GM19238 (cell line): Measurements from ENCODE around the gene CHAT.

Experiments used
- DNase-seq: peaks from one replicate; pipeline ENCODE4 v3.0.0; 2011; ENCODE audit warnings: low spot score; ENCODE audit not compliant: insufficient read length

The CHAT gene

DNA sequence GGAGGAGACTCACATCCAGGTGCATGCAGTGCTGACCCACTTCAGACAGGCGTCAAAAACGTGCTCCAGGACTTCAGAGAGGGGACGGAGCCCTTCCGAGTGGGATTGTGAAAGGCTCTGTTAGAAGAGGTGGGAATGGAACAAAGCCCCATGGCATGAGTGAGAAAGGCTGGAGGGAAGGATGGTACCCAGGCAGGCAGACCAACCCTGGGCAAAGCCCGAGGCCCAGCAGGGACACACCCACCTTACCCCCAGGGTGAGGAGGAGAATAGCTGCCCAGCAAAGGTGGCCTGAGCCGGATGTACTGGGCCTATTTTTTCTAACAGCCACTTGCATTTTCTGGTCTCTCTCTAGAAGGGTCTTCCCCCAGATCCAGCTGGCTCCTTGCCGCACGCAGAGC, 14.8 kb downstream of the CHAT start:
- DNase-seq = no peak

DNA sequence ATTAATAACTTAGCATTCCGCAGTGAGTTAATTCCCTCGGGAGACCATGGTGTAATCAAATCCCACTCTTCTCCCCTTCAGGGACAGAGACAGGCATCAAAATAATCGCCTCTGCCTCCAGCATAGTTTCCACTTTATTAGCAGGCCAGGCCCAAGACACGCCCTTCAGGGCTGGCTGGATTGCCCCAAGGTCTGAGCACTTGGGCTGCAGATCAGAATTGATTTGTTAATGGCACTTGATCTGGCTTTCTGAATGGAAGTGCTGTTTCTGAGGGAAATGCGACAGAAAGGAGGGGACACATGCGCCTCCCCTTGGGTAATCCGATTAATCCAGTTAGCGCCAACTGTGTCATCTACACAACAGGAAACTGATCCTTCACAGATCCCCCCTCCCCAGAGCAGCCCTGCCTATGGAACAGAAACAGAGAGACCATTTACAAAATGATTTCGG, 15.6 kb downstream of the CHAT start:
- no peak for DNase-seq

DNA sequence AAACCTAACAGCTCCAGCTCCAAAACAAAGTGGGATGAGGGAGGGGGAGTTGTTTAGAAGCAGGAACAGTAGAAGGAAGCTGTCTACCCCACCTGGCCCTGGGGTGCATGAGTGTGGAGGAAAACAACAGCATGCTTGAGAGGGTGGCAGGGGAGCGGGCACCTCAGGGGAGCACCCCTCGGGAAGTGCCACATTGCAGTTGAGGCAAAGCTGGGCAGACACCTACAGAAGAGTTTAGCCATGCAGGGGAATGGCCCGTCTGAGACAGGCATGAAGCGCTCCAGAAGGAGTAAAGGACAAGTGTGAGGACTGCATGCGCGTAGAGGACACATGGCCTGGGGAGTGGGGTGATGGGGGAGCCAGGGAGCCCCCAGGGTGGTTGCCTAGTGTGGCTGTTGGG, 18.1 kb downstream of the CHAT start:
- DNase-seq = no peak

DNA sequence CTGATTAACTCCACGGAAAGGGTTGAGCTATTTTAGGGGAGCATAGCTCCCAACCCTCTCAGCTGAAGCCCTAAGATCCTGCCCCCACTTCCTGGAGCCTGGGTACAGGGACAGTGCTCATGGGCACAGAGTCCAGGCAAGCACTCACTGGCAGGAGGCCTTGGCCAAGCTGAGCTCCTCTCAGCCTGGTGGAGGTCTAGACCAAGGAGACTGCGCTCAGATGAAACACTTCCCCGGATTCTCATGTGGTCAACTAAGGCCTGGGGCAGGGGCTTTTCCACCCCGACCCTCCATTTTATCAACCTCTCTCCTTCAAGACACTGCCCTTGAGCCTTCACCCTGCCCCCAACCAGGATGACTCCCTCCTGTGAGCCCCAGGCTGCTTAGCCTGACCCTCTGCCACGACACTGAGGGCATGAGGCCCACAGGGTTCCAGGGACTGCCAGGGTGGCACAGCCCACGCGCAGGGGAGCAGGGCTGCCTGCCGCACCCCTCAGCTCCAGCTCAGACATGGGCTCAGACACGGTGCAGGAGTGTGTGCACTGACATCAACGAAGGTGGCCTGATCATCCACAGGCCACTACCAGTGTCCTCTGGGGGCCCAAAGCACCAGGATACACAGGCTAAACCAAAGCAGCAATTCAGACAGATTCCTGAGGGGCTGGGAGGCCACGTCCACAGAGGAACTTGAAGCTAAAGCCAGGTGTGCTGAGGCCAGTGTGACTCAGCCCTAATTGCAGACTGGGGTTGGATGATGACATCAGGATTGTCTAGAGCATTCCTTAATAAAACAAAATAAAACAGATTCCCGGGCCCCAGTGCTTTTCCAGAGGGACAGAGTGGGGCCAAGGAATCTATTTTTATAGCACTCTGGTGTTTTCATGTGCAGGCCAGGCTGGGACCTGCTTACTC, 18.8 kb downstream of the CHAT start:
- DNase-seq = no peak

DNA sequence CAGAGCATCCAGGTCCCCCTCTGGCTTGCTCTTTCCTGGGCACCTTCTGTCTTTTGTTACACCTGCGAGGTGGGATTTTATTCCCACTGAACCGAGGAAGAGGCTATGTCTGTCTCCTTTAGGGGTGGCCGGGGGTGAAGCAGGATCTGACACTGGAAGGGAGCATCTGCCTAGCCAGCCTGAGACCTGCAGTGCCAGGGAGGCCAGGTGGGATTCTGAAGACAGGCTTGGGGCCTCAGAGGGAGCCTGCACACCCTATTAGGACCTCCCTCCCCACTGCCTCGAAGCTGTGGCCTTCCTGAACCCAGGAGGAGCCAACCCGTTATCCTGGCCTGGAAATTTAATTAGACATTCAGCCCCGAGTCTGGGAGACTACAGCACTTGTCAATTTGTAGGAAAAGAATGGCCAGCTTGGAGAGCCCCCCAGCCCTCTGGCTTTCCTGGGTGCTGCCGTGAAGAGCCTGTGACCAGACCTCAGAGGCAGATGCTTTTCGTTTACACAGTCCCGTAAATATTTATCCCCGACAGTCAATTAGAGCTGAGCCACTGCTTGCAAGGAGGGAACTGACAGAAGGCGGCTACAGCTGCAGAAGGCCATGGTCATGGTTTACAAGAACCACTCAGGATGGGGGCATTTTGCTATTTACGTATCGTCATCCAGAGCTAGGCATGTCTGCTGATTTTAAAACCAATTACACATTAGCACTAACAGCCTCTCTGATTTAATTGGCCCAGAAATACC, 19.7 kb downstream of the CHAT start:
- no peak for DNase-seq

DNA sequence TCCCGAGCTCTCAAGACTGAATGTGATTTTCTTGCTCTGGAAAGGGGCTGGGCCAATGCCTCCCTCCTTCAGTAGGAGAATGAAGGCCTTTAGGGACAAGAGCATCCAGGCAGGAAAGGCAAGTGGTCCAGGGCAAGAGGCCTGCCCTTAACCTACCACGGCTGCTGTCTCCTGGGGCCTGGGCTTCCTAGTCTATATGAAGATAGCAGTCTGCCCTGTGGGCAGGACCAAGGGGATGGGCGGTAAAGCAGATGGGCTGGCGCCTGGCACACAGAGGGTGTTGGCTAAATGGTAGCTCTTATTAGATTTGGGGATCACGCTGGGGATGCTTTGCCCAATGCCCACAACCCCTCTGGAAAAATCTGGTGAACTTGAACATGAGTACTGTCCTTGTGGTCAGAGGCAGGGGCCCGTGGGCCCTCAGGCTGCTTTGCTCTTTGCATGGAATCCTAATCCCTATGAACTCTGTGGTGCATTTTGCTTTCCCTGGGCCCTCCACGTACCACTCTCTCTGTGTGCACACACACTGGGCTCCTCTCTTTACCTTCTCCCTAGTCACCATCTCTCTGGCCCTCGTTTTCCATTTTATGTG, 20.3 kb downstream of the CHAT start:
- DNase-seq = no peak

DNA sequence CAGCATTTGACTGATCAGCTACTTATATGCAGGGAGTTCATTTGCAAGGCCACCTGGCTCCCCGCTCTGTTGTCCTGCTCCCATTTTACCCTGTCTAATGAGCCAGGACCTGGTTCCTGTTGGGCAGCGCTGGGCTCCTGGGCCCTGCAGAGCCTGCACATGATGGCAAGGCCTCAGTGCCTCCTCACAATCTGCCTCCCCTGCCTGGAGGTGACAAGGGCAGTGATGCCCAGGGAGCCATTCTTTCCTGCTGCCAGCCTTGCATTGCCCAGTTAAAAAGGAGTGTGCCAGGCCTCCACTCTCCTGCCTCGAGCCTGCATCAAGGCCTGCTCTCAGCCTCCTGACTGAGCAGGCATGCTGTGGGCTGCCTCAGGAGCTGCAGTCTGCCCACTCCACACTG, 28.5 kb downstream of the CHAT start:
- no peak for DNase-seq

DNA sequence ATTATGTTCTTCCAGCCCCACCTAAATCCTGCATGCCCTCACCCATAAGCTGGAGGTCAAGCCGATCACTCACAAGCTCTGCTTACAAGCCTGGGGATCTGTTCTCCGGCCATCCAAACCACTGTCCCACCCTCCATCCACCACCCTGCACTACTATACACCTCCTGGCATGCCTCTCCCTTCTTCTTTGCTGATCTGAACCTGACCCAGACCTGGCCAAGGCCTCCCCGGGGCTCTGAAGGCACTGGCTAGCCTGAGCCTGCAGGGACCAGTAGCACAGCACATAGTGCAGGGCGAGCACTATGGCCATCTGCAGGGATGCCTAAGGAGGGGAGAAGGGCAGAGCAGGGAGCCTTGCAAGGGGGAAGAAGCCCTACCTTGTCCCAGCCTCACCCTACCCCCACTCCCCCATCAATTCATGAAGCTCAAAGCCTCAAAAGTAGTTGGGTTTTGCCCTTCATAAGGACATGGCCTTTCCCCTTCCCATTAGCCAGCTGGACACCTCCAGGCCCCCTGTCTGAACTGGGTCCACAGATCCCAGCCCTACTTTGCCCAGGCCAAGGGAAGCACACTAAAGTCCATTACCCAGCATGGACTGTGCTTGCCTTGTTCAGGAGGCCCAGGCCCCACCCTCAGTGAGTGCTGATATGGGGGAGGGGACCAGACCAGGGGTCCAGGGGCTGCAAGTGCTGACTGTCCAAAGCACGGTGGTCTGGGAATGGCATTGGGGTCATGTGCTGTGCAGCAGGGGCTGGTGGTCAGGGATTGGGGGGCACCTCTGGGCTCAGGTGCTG, 29.6 kb downstream of the CHAT start:
- no peak for DNase-seq

DNA sequence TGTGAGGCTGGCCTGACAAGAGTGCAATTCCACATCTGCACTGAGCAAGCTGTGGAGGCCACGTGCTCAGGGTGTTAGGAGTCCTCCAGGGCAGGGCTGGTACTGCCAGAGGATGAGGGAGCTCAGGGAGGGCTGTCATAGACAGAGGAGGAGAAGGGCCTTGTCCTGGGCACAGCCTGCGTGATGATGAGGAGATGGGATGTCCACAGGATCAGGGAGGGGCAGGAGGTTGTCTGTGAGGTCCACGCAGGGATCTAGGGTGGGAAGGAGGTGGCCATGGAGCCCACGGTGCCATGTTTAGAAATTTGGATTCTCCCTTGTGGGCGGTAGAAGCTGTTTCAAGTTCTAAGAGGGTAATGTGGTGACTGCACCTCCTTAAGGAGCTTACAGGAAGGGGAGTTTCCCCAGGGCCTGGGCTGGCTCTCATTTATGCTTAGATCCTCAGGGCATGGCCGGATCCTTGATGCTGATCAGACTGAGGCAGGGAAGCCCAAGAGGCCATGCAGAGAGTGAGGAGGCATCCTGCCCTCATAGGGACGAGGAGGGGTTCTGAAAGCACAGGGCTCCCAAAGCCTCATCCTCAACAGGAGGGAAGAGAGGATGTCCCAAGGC, 30.3 kb downstream of the CHAT start:
- no peak for DNase-seq

DNA sequence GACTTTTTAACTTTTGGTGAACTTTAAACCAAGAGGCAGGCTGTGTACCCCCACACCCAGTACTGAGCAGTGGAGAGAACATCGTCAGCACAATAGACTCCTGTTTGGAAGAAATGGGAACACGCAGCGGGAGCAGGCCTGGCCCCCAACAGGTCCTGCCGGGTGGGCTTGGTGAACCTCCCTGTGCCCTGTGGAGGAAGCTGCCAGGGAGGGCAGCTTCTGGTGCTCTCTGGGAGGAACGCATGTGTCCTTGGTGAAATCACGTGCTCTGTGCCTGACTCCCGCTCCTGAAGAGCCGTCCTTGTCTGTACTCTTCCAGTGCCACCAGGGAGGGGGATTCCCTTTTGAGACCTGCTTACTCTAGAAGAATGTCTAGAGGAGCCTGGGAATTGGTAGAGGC, 31.6 kb downstream of the CHAT start:
- no peak for DNase-seq

DNA sequence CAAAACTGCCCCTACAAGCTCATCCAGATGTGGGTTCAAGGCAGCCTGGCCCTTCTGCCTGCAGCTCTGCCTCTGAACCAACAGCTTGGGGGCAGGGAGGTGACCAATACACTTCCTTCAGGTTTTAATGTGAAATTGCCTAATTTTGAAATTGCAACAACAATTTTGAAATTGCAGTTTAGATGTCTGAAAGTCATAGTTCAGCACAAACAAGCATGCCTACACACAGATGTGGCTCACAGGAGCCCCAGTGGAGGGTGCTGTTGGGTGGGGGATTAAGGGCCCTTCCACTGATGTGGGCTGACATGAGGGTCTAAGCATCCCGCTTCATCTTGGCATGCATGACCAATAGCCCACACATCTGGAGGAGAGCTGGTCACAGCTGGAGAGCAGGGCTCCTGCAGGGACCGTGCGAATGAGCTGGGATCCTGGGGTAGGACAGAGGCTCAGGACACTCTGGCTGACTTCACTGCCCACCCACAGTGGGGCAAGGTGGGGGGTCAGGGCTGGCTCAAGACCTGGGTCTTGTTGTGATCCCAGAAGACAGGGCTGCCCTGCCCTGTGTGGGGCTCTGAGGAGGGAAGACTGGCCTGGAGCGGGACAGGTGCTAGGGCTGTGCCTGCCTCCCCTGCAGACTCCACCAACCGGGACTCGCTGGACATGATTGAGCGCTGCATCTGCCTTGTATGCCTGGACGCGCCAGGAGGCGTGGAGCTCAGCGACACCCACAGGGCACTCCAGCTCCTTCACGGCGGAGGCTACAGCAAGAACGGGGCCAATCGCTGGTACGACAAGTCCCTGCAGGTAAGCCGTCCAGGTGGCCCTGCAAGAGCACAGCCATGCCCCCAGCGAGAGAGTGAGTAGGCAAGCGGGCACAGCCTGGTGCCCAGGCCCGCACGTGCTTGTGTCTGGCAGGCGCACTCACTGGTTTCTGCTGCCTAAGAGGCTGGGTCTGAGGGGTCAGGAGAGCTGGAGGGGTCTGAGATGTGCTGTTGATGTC, 32.3 kb downstream of the CHAT start:
- no peak for DNase-seq

DNA sequence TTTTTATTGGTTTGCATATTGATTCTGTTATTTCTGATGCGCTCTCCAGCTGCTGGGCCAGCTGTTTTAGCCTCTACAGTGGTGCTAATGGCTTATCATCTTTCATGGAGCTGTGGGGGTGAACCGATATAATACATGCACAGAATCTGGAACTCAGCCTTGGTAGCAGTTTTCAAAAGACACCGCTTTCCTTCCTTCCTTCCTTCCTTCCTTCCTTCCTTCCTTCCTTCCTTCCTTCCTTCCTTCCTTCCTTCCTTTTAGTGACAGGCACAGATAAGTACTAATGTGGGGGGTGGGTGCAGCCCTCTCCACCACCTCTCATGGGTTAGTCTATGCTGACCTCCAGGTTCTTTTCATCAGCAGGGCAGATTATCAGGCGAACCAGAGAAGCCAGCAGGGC, 33.7 kb downstream of the CHAT start:
- DNase-seq = no peak

DNA sequence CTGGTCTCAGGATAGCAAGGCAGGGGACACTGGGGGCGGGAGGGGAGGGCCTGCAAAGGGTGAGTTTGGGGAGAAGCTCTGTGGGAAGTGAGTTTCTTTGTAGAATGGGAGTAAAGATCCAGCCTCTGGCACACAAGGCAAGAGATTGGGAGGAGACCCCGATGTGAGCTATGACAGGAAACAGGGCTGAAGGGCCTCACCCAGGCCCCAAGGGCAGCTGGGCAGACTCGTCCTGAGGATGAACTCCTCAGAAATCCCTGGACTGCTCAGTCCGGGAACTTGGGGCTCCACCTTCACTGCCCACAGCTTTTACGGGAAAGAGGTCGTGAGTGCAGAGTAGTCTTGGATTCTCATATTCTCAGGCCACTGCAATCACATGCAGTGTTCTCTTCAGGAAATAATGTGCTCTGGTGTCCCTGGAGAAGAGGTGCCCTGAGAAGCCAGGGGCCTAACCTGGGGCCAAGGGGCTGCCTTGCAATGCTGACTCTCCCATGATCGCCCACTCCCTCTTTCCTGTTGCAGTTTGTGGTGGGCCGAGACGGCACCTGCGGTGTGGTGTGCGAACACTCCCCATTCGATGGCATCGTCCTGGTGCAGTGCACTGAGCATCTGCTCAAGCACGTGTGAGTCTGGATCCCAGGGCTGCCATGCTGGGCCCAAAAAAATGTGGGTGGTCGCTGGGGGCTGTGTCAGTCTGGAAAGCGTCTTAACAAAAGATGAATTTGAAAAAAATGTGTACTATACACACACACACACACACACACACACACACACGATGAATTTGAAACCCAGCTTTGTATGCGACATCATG, 34.4 kb downstream of the CHAT start:
- DNase-seq = no peak

DNA sequence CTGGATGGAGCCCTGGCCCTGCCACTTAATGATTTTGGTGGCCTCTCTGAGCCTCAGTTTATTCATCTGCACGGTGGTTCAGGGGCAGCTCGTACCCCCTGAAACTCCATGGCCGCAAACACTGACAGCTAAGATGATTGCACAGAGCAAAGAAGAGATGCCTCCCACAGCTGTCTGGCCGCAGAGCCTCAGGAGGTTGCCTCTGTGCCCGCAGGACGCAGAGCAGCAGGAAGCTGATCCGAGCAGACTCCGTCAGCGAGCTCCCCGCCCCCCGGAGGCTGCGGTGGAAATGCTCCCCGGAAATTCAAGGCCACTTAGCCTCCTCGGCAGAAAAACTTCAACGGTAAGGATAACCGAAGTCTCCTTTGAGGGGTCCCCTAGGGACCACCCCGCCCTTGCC, 35.5 kb downstream of the CHAT start:
- DNase-seq = peak; percentile 14

DNA sequence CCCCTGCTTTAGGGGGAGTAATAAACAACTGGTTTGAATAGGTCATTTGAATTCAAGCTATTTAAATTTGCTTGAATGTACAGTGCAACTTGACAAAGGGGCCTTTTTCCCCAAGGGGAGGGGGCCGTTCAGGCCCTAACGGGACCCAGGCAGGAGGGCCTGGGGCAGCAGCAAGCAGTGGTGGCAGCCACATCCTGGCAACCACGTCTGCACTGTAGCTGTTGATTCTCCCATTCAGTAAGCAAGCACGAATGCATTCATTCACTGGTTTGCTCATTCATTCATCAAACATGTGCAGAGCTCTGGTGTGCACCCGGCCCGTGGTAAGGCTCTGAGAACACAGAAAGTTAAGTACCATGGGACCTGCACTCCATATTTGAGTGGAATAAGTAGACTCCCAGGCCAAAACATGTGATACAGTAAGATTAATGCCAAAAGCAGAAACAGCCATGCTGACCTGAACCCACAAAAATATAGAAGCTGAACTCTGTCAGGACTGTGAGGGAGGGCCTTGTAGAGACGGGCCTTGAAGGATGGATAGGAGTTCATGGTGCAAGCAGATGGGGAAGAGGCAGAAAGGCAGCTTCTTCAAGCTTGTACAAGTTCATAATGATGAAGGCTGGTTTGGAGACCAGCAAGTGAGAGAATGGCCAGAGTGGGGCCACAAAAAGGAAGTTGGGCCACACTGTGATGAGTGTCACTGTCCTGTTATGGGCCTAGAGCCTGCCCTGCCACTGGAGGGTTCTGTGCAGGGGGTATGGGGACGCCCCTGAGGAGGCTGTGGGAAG, 36.3 kb downstream of the CHAT start:
- no peak for DNase-seq

DNA sequence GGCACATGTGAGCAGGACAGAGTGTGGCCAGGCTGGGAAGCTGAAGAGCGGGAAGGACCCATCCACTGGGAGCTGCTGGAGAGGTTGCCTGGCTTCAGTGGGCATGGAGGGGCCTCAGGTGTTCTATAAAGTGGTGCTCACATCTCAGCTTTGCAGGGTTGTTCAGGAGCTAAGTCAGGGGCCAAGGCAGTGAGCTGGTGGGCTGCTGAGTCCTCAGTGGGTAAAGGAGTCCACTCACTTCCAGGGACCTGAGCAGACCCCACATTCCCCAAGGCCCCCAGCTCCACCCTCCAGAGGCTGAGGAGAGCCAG, 36.8 kb downstream of the CHAT start:
- DNase-seq = no peak

DNA sequence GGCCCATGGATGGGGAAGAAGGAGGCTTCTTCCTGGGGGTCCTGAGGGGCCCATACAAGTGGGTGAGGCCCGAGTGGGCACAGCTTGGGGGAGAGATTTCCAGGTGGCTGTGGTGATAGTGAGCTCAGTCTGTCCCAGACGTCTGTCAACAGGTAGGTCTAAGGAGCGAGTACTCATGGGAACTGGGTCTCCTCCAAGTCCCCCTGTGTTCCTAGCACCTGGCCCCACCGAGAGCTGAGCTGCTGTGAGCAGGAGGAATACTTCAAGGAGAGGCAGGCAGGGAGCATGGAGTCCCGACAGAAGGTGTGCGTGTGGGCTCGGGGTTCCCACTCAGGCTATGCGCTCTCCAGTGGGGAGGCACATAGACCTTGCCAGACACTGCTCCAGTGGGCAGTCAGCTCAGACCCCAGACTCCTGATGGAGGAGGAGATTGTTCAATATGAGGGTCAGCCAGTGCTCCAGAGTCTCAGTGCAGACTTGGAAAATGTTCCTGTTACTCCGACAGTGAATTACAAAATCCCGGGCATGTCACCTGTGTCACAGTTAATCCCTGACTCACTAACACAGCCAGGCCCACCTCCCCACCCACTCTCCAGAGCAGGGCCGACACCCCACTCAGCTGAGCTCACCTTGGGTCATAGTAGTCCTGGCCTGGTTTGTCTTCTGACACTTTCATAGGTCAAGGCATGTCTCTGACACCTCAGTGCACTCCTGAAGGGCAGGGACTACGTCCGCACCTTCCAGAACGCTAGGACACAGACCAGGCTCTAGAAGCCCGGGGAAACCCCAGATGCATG, 37.4 kb downstream of the CHAT start:
- DNase-seq = no peak

DNA sequence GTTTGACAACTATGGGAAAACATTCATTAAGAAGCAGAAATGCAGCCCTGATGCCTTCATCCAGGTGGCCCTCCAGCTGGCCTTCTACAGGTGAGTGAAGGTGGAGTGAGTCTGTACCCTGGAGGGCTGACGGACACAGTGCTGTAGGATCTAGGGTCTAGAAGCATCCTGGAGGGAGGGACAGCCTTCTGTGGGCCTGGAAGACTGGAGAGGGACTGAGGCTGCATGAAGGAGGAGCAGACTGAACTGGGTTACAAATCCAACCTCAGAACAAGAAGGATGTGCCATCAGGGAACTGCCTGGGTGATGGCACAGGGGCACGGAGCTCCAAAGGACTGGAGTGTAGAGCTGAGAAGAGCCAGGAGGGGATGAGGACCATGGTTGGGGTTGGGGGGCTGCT, 38.1 kb downstream of the CHAT start:
- DNase-seq = no peak
